Coronary artery (tissue), 2 donors: Measurements from ENCODE around the gene B4GALT1.

Experiments
- DNase-seq: peaks from one replicate; pipeline ENCODE4 v3.0.0-alpha.2; 2017; ENCODE audit warnings: low spot score
- H3K27ac ChIP-seq, 2 donors: fragments of 200-600 bp; sonication (generic); one replicate each; pipeline ENCODE4 v1.5.1; 2016 to 2019
- H3K4me3 ChIP-seq: fragments of 200-600 bp; sonication (generic); 2 replicates; pipeline ENCODE4 v1.5.1; 2016; ENCODE audit warnings: mild to moderate bottlenecking, moderate library complexity
- TF ChIP-seq, protein P1 (sequence below): fragments of 200-600 bp; sonication (generic); IDR thresholded peaks from one replicate; pipeline ENCODE4 v1.5.1; 2019; ENCODE audit warnings: antibody characterized with exemption

B4GALT1 gene

DNA sequence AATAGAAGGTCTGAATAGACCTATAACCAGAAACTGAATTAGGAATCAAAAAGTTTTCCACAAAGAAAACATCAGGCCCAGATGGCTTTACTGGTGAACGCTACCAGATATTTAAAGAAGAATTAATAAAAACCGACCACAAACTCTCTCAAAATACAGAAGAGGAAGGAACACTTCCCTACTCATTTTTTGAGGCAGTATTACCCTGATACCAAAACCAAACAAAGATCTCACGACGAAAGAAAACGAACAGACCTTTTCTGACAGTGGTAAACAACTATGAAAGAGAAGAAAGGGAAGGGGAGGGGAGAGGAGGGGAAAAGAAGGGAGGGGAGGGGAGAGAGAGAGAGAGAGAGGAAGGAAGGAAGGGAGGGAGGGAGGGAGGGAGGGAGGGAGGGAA is 13.5 kb downstream of the B4GALT1 start:
- H3K4me3 ChIP-seq, result no peak overlapping the region
- TF ChIP-seq, protein P1, sequence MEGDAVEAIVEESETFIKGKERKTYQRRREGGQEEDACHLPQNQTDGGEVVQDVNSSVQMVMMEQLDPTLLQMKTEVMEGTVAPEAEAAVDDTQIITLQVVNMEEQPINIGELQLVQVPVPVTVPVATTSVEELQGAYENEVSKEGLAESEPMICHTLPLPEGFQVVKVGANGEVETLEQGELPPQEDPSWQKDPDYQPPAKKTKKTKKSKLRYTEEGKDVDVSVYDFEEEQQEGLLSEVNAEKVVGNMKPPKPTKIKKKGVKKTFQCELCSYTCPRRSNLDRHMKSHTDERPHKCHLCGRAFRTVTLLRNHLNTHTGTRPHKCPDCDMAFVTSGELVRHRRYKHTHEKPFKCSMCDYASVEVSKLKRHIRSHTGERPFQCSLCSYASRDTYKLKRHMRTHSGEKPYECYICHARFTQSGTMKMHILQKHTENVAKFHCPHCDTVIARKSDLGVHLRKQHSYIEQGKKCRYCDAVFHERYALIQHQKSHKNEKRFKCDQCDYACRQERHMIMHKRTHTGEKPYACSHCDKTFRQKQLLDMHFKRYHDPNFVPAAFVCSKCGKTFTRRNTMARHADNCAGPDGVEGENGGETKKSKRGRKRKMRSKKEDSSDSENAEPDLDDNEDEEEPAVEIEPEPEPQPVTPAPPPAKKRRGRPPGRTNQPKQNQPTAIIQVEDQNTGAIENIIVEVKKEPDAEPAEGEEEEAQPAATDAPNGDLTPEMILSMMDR, result no peak
- DNase-seq, result no peak
- H3K27ac ChIP-seq, result no peak overlapping the region

DNA sequence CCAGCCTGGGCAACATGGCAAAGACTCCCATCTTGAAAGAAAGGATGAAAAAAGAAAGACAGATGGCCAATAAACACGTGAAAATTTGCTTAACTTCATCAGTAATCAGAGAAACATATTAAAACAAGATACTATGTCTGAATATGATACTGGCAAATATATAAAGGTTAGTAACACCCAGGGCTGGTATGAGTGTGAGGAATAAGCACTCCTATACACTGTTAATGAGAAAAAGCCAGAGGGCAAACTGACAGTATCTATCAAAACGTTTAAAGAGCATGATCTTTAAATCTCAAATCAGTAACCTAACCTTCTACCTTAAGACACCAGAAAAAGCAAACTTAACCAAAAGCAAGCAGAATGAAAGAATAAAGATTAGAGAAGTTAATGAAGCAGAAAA is 14.1 kb downstream of the B4GALT1 start:
- TF ChIP-seq, protein P1, result no peak
- no peak overlapping the region for H3K4me3 ChIP-seq
- no peak for DNase-seq
- no peak overlapping the region for H3K27ac ChIP-seq

DNA sequence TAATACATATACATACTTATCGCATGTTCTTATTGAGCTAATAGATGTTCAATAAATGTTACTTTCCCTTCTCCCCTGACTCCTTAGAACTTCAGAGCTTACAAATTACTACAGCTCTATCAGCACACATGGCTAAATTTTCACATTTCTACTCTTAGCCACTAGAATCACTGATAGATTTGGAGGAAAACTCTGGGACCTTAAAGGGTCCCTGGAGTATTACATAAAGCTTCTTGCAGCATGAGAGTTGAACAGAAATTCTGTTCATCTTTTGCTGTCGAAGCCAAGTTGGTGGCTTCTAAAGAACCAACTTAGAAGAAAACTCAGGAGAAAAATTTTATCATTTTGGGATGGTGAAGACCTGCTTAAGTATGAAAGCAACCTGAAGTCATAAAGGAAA is 15.5 kb downstream of the B4GALT1 start:
- no peak for DNase-seq
- Histone ChIP-seq H3K4me3 (peak overlapping the region; percentile 31), H3K27ac (peak overlapping the region; percentile 80 to 84)
- TF ChIP-seq, protein P1, result no peak

DNA sequence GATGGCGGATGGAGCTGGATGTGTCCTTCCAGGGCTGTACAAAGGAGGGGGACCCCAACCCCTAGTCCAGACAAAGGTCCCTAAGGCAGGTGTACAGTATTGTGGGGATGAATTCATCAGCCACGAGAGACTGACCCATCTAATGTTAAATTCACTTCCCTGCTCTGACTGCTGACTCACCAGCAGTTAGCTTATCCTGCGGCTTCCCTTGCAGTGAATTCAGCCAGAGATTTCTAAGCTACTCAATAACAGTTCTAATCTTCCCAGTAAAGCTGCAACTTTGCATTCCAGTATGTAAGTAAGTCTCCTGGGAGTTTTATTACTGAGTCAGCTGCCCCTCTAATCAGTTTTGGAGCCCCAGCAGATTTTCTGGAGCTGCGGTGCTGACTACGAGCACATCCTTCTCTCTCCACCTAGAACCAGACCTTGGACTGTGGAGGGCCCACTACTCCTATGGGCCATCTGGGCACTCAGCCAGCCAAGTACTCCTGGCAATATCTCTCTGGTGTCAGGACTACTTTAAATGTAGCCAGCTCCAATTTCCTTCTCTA is 16.1 kb downstream of the B4GALT1 start:
- peak overlapping the region; percentile 80 to 84 for H3K27ac ChIP-seq
- peak; percentile 78 for DNase-seq
- TF ChIP-seq, protein P1, result no peak
- peak overlapping the region; percentile 31 for H3K4me3 ChIP-seq

DNA sequence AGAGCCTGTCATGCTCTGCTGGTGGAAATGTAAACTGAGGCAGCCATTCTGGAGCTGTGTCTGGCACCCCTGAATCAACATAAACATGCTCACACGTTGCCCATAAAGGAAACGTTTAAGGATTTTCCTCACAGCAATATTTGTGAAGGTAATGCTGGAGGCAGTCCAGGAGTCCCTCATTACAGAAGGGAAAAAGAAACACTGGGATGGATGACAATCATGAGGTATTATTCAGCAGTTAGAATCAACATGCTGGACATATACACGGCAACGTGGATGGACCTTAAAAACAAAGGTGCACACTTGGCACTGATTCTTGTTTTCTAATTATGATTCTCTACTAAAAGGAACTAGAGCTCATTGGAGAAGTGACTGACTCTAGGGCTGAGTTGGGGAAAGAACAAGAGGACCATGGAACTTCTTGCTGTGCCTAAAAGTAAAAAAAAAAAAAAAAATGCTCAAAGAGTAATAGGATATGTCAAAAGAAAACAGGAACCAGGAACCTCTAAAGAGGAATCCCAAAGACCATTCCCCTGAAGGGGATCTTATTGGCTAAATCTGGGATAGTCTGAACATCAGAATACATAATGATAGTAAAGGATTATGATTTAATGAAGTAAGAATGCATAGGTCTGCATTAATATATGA is 18.6 kb downstream of the B4GALT1 start:
- Histone ChIP-seq H3K4me3 (no peak overlapping the region), H3K27ac (peak overlapping the region in 1 of 2 donors; percentile 42)
- DNase-seq, result peak; percentile 19
- TF ChIP-seq, protein P1, result no peak

DNA sequence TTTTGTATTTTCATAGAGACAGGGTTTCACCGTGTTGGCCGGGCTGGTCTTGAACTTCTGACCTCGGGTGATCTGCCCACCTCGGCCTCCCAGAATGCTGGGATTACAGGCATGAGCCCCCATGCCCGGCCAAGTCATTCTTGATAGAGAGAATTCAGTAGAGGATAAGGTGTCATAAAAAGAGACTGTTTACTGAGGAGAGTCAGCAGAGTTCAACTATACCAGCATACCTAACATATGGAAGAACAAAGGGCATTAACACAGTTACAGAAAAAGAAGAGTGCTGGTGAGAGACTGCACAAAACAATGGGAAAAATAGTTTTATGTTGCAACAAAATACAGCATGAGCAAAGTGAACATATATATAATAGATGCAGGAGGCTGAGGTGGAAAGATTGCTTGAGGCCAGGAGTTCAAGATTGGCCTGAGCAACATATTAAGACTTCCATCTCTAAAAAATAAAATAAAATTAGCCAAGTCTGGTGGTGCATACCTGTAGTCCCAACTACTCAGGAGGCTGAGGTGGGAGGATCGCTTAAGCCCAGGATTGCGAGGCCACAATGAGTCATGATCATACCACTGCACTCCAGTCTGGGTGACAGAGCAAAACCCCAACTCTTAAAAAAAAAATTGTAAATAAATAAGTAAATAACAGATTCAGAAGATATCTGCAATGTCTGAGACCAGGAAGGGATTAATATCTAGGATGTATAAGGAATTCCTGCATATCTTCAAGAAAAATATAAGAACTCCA is 19.5 kb downstream of the B4GALT1 start:
- no peak overlapping the region for H3K4me3 ChIP-seq
- no peak overlapping the region for H3K27ac ChIP-seq
- peak; percentile 19 for DNase-seq
- TF ChIP-seq, protein P1, result no peak
